Activated T-helper 1 cell treated with Interleukin-2 at 50 U/mL for 16 hours (primary cell): ENCODE measurements around the gene MRPL10.

Experiments
- DNase-seq: peaks from one replicate; pipeline ENCODE4 v3.0.0-alpha.2; 2020; ENCODE audit warnings: low read depth

The MRPL10 gene

DNA sequence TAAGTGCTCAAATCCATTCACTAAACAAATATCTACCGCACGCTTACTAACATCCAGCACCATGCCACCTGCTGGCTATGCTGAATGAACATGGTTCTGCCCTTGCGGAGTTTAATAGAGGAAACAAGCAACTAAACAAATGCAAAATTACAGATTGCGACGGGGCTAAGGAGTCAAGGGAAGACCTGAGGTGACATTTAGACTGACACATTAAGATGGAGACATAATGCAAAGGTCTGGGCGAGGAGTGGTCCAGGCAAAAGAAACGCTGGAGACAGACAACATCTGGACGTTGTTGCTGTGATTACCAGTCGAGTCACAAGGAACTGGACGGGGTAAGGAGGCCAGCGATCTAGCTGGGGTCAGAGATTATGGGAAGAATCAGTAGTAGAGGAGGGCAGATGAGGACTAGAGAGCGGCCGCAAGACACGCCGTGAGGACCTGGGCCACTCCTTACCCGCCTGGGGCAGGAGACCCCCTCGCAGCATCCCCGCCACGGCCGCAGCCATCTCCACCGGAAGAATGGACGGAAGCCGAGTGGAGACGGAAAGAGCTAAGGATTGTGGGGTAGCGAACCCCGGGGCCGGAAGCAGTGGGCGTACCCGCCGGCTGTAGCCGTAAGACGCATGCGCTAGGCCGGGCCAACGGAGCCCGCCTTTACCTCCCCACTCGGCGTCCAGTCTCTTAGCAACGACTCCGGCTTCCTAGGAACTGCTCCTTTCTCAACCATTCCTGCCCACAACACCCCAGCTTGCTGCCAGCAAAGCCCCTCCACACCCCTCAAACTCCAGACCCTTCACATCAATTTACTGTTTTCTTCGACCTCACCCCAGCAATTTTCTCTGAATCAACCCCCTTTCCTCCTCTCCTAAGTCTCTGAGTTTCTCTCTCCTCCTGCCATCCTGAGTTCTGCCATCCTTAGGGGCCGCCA lies at the start of gene MRPL10, which contains the start of gene LRRC46:
Gene MRPL10, minus strand, starts transcription at position 539 of the 931 bp plus-strand sequence. Its CDS starts 30 bp downstream, at position 509.
Gene LRRC46, plus strand, starts transcription at position 668 of the 931 bp plus-strand sequence. CDS start 320 bp downstream, outside the sequence.
- peak; percentile 86 for DNase-seq

- no peak for DNase-seq
Measured at GRCh38 chr17:47879776-47880454, 48.6 kb upstream of the MRPL10 start.

GRCh38 chr17:47879028-47879585 lies 47.8 kb upstream of the MRPL10 start:
- no peak for DNase-seq

DNA sequence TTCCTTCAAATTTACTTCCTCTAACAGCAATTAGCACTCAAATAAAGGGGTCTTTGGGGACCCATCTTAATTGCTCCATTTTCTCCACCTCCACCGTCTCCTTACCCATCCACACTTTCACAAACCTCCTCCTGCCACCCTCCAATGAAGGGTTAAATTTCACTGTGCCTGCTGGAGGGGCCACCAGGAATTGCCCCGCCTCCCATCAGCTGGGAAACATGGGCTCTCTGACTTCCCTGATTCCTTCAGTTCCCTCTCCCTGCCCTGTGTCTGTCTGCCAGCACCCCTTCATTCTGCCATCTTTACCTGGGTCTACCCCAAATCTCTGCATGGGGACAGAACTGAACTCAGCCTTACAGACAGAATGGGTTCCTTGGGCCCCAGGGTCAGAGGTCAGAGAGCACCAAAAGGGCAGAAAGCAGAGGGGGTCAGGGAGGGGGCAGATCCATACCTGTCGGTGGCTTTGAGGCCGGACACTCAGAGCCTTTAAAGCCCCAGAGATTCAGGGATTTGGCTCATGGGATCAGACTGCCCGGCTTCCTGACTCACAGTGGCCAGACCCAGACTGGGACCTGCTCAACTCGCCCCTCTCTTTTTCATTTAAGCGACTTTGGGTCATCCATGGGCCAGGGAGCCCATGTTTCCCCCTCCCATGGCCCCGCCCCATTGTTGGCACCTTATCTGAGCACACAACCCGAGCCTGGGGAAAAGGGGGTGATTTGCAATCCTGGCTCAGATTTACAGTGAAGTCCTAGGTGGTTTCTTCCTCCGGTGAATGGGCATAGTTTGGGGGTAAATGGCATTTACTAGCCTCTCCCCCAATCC lies 47.1 kb upstream of the MRPL10 start:
- DNase-seq = no peak

DNA sequence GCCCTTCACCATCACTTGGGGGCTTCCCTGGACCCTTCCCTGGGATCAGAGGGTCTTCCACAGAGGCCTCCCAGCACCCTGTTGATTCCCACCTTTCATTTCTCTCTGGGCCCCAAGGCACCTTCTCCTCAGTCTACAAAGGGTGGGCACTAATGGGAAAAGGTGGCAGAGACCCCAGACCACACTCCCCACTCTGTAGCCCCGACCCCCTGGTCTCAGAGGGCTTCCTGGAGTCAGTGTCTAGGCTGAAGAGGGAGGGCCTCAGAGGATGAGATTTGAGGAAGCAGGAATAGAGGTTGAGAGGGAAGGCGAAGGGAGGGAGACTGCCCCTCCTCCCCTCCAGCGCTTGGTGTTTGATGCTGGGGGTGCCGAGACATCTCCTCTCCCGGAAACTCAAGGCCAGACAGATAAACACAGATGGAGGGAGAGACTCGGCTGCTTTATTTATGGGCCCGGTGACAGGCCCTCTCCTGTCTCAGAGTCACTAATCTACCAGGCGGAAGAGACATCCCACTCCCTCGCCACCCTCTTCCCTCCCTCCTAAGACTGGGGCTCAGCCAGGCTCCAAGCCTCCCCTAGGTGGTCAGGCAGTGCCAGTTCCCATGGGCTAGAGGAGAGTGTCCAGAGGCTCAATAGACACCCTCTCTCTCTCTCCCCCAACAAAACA lies 46.2 kb upstream of the MRPL10 start:
- no peak for DNase-seq

DNA sequence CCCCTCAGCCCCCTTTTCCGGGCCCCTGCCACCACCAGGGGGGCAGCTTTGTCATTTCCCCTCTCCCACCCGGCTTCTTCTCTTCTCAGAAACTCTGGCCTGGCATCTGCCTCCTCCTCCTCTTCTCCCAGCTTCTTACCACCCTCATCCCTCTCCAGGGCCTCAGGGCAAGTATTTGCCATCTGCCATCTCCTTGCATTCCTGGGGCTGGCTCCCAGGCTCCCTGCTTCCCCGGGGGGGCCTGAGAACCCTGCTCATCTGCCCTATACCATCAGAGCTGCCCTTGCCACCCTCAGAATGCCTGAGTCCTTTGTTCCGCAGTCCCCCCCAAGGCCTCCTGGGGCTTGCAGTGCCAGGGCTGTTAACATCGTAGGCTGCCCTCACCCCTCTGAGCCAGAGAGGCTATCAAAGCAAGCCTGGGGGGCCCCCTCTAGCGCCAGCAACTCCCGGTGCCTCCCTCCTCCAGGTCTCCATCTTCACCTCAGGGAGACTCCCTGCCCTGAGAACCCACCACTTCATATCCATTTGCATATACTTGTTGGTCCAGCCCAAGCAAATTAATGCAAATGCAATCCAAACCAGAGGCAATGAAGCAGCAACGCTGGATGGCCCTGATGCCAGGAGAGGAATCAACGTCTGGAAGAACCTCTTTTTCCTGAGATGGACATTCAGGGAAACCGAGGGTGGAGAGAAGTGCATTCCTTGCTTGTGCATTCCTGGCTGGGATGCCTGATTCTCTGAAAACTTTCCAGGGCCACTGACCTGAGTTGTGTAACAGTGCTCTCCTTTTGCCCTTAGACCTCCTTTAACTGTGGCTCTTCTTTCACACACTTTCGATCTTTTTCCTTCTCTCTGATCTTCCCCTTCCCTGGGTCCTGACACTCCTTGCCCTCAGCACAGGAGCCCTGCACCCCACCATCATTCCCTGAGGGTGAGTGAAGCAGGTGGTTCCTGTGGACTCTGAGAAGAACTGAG lies 44.0 kb upstream of the MRPL10 start:
- no peak for DNase-seq

DNA sequence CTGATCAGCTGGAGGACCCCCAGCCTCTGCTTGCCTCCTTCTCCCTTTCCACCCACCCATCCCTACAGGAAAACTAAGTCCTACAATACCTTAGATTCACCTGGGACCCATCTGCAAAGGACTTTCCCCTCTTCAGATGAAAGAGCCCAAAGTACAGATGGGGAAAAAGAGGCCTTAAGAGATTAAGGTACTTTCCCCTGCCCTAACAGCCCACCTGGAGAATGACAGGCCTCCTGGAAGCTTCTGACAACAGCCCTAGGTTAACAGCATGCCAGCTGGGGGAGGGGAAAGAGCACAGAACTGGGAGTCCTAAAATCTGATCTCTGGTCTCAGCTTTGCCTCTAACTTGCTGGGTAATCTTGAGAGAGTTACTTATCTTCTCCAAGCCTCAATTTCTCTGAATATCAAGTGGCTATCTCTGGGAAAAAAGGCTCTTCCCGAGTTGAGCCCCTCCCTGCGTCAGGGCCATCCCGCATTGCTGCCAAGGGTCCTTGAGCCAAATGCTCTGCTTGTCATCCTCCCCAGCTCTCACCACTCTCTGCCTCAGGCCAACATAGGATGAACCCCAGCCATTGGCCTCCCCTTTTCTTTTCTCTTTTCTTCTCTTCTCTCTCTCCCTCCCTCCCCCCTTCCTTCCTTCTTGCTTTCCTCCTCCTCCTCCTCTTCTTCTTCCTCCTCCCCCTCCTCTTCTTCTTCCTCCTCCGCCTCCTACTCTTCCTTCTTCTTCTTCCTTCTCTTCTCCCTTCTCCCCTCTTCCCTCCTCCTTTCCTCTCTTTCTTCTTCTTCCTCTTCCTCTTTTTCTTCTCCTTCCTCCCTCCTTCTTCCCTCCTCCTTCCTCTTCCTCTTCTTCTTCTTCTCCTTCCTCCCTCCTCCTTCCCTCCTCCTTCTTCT lies 42.1 kb upstream of the MRPL10 start:
- DNase-seq = no peak

DNA sequence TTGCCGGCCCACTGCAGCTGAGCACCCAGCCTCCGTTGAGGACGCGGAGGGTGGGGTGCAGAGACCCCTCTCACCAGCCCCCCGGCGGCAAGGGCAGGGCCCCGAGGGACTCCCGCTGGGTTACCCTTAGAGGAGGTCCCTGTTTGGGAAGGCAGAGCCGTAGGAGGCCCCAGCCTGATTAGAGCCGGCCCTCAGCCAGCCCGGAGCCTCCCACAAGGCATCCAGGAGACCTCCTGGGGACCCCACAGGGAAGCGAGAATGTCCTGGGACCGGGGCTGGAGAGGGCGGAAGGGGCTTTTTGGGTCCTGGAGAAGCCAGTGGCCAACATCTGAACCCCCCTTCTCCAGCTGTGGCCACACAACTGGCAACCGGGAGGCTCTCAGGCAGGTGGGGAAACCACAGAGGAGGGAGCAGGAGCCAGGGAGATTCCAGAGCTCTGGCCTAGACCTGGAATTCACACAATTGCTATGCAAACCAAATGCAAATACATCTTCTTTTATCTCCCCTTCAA lies 41.4 kb upstream of the MRPL10 start:
- DNase-seq = no peak

- no peak for DNase-seq
Measured at GRCh38 chr17:47872019-47872650, 40.8 kb upstream of the MRPL10 start.

- DNase-seq = no peak
Measured at GRCh38 chr17:47871048-47871447, 39.7 kb upstream of the MRPL10 start.

GRCh38 chr17:47870056-47870455 lies 38.7 kb upstream of the MRPL10 start:
- DNase-seq = no peak

DNA sequence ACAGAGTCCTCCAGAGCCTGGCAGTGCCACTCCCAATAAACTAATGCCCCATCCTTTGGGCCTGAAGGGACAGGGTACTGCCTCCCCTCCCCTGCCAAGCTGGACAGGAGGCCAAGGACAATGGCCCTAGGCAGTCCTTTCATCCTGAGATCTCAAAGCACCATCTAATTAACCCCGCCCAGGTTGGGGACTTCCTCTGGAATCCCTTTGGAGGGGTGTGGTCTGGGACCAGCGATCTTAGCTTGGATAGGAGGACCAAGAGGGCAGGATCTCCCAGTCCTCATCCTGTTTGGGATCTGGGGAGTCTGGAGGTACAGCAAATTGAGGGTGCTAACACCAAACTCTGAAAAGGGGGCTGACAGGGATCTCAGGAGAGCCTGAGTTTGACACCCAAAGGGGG lies 37.8 kb upstream of the MRPL10 start:
- no peak for DNase-seq

- DNase-seq = no peak
Measured at GRCh38 chr17:47867813-47868533, 36.6 kb upstream of the MRPL10 start.

DNA sequence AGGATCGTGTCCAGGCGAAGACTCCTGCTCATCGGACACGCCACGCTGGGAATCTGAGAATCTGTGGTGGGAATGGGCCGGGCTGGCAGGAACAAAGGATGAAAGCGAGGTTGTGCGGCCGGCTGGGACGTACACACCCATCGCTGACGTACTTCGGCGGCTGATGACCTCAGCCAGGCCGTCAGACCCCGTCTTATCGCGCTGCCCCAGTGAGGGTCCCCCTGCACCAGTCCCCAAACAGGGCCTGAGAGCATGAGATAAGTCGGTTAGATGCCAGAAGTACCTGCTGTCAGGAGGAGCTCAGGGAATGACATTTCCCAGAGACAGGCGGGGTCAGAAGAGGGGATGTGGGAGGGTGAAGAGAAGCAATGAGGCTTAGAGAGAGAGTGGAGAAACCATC lies 35.6 kb upstream of the MRPL10 start:
- no peak for DNase-seq

- DNase-seq = no peak
Measured at GRCh38 chr17:47864791-47865216, 33.5 kb upstream of the MRPL10 start.

DNA sequence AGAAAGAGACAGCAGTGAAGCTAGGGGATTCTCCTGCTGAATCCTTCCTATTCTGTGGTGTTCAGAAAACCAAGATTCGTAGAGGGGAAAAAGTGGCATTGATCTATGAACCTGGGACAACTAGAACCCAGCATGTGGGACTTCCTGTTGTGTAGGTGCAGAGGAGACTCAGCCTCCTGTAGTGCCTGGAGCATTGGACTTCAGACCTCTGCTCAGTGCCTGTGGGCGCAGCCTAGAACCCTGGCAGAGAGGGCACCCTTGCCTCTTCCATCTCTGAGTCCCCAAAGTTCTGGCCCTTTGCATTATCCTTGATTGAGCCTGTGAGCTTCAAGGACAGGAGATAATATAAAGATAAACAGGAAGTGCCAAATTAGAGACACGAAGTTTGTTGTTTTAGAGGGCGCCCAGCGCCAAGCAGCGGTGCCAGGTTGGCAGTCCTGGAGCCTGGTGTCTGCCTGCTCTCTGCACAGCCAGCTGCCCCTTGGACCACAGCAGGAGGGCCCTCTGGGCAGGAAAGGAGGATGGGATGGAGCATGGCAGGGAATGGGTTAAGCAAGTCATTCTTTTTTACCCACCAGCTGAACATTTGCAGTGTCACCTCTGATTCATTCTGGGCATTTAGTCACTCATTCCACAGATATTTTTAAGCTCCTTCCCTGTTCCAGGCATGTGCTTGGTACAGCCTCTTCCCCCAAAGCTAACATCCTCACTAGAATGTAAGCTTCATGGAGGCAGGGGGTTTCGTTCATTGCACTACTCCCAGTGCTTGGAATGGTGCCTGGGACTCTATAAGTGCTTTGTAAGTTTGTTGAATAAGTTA lies 31.5 kb upstream of the MRPL10 start:
- DNase-seq = no peak

- DNase-seq = no peak
Measured at GRCh38 chr17:47860386-47860785, 29.0 kb upstream of the MRPL10 start.
